K562 (cell line): ENCODE results near the gene LYVE1. TPM values are rescaled to one million over a fixed set of nuclear protein-coding genes. Genes with fewer than 3 reads are reported as not detected.

Experiments
- AFF4 ChIP-seq: sonication (generic); formaldehyde crosslinking; IDR thresholded peaks from 2 replicates; pipeline ENCODE4 v1.8.0; 2023; ENCODE audit warnings: mild to moderate bottlenecking, missing genetic modification reagents
- ATF1 ChIP-seq, 2 experiments: fragments of 450-650 bp in 1 of 2; IDR thresholded peaks; 2 replicates each; pipeline ENCODE4 v1.6.1; 2016; ENCODE audit warnings: missing compliant biosample characterization in 1 of 2, missing genetic modification characterization in 1 of 2
- CBX1 ChIP-seq: sonication (generic); IDR thresholded peaks from 2 replicates; pipeline ENCODE4 v1.6.1; 2016; ENCODE audit warnings: antibody characterized with exemption, low read depth, mild to moderate bottlenecking
- CBX3 ChIP-seq, 2 experiments: IDR thresholded peaks; 1 replicate in 1 of 2; 2 replicates in 1 of 2; pipeline ENCODE4 v1.6.1; 2012; ENCODE audit warnings: inconsistent platforms in 2 of 2, low read length in 2 of 2, borderline replicate concordance in 1 of 2, control low read depth in 1 of 2
- CCNT2 ChIP-seq: IDR thresholded peaks from 2 replicates; pipeline ENCODE4 v1.6.1; 2011; ENCODE audit warnings: borderline replicate concordance, low read depth, mild to moderate bottlenecking, moderate library complexity, mixed read lengths, low read length; ENCODE audit not compliant: insufficient read length; ENCODE audit errors: extremely low read depth
- GABPA ChIP-seq: fragments of 200-800 bp; sonication (Bioruptor generic); conservative IDR thresholded peaks from 2 replicates; pipeline ENCODE4 v1.6.1; 2016; ENCODE audit warnings: low read depth, missing genetic modification characterization, missing compliant biosample characterization
- GTF2A2 ChIP-seq: IDR thresholded peaks from 2 replicates; pipeline ENCODE4 v1.6.1; 2016; ENCODE audit warnings: mild to moderate bottlenecking, missing genetic modification characterization, missing compliant biosample characterization
- HCFC1 ChIP-seq: IDR thresholded peaks from 2 replicates; pipeline ENCODE4 v1.6.1; 2012; ENCODE audit warnings: low read depth, low read length, improper control_type of control experiment
- HEY1 ChIP-seq: fragments of 250-450 bp; sonication (Bioruptor Pico); IDR thresholded peaks from 2 replicates; pipeline ENCODE4 v1.5.0; 2020; ENCODE audit warnings: mild to moderate bottlenecking, moderate library complexity, borderline replicate concordance
- HNRNPK ChIP-seq: fragments of 200-400 bp; formaldehyde crosslinking; IDR thresholded peaks from one replicate; pipeline ENCODE4 v1.6.1; 2018; ENCODE audit warnings: mild to moderate bottlenecking, low read depth, low read length; ENCODE audit not compliant: poor library complexity, severe bottlenecking
- L3MBTL2 ChIP-seq: fragments of 450-650 bp; IDR thresholded peaks from 2 replicates; pipeline ENCODE4 v1.6.1; 2016; ENCODE audit warnings: mild to moderate bottlenecking, moderate library complexity
- NFRKB ChIP-seq: fragments of 450-650 bp; IDR thresholded peaks from 2 replicates; pipeline ENCODE4 v1.6.1; 2016; ENCODE audit warnings: low read depth
- NKRF ChIP-seq: fragments of 450-650 bp; IDR thresholded peaks from 2 replicates; pipeline ENCODE4 v1.6.1; 2016; ENCODE audit warnings: borderline replicate concordance
- RBM22 ChIP-seq: fragments of 200-400 bp; formaldehyde crosslinking; IDR thresholded peaks from 2 replicates; pipeline ENCODE4 v1.6.1; 2018; ENCODE audit warnings: low read length, low read depth; ENCODE audit not compliant: poor library complexity, severe bottlenecking
- RBM34 ChIP-seq: fragments of 200-400 bp; formaldehyde crosslinking; IDR thresholded peaks from 2 replicates; pipeline ENCODE4 v1.6.1; 2018; ENCODE audit warnings: low read length, borderline replicate concordance; ENCODE audit not compliant: insufficient read depth
- RBM39 ChIP-seq: fragments of 200-400 bp; formaldehyde crosslinking; optimal IDR thresholded peaks from 2 replicates; pipeline ENCODE3; 2018; ENCODE audit warnings: low read depth, low read length
- RUNX1 ChIP-seq: sonication (generic); IDR thresholded peaks from 2 replicates; pipeline ENCODE4 v1.6.1; 2016; ENCODE audit warnings: antibody characterized with exemption, low read depth
- SRF ChIP-seq, 2 experiments: fragments of 250-450, 450-650 bp in 1 of 2; sonication (Bioruptor Pico) in 1 of 2; sonication (generic) in 1 of 2; formaldehyde crosslinking; IDR thresholded peaks; 2 replicates each; pipeline versions ENCODE4 v1.5.0 to v1.5.1; 2020 to 2022; ENCODE audit warnings: mild to moderate bottlenecking in 1 of 2, missing genetic modification reagents in 1 of 2
- STAG1 ChIP-seq: sonication (generic); formaldehyde crosslinking; IDR thresholded peaks from 2 replicates; pipeline ENCODE4 v1.5.0; 2020; ENCODE audit warnings: missing genetic modification reagents, borderline replicate concordance
- TCF7L2 ChIP-seq: fragments of 150-350 bp; IDR thresholded peaks from 2 replicates; pipeline ENCODE4 v1.6.1; 2016; ENCODE audit warnings: low read depth, mild to moderate bottlenecking, low read length, moderate library complexity
- ZNF644 ChIP-seq: fragments of 200-800 bp; sonication (Bioruptor generic); IDR thresholded peaks from 2 replicates; pipeline ENCODE4 v1.6.1; 2016; ENCODE audit warnings: low read depth, missing genetic modification characterization, missing compliant biosample characterization
- ZZZ3 ChIP-seq: fragments of 450-650 bp; IDR thresholded peaks from 2 replicates; pipeline ENCODE4 v1.6.1; 2016; ENCODE audit warnings: antibody characterized with exemption, mild to moderate bottlenecking, moderate library complexity
- polyA plus RNA-seq, 8 experiments: library from polyadenylated mRNA; depleted of rRNA in 4 of 8; stranded (reverse) in 5 of 8; unstranded in 3 of 8; fragments of >200 nt; fragmentation: Nextera tagmentation in 2 of 8; fragmentation: Illumina TruSeq in 1 of 8; extraction: Ambion mirVana in 2 of 8; extraction: Trizol in 1 of 8; gene quantifications; 2 replicates each; pipeline versions ENCODE4 v1.2.1 to v1.2.3, GENCODE V29; 2011 to 2014; ENCODE audit warnings: inconsistent platforms in 1 of 8, missing spikeins in 1 of 8
- total RNA-seq, 7 experiments: library from RNA; depleted of rRNA in 6 of 7; stranded (reverse); fragments of >200 nt in 6 of 7; fragmentation: Illumina TruSeq in 2 of 7; extraction: Trizol in 2 of 7; gene quantifications; 2 replicates each; pipeline versions ENCODE4 v1.2.1 to v1.2.3, GENCODE V29; 2011 to 2021; ENCODE audit warnings: low replicate concordance in 1 of 7

LYVE1 gene
- total and polyA plus RNA-seq, 9 of the 15 experiments (the other 6 are each of a cell fraction or from before 2014, with no cell fraction given), result 0.06 to 1.1 (median 0.14) TPM; not detected in 1

GRCh38 chr11:10540915-10541560 is 27.4 kb downstream of the LYVE1 start, which contains the start of gene RNF141 (continued):
- TF ChIP-seq CBX3 (IDR thresholded peaks at IDR 0.05; ENCODE audit: borderline replicate concordance in 1 of 2, low read length in 2 of 2) (peak in 1 of 2 experiments; percentile 16; a peak in 1 of 3 replicates), RBM39 (no peak), RUNX1 (peak; percentile 39; the same call in 1 of the 2 replicates), SRF (CRISPR knock-in tag; IDR thresholded peaks at IDR 0.05) (peak in 1 of 2 experiments; percentile 26; a peak in 1 of 4 replicates), CBX1 (peak; percentile 60; the same call in 1 of the 2 replicates), AFF4 (CRISPR knock-in tag) (peak; percentile 68; the same call in 1 of the 2 replicates), HEY1 (CRISPR knock-in tag) (no peak), NFRKB (peak; percentile 48; the same call in 1 of the 2 replicates), HCFC1 (peak; percentile 82), RBM34 (no peak), GTF2A2 (tag) (no peak), RBM22 (peak; percentile 97), HNRNPK (no peak), L3MBTL2 (peak; percentile 73; the same call in 1 of the 2 replicates), ZNF644 (tag) (0 out of 2 replicates have a peak, but pooled peaks have one; percentile 62), CCNT2 (peak; percentile 89), GABPA (tag) (0 out of 2 replicates have a peak, but pooled peaks have one; percentile 23), NKRF (peak; percentile 80; the same call in 1 of the 2 replicates), STAG1 (CRISPR knock-in tag) (no peak), TCF7L2 (no peak), ATF1 (CRISPR knock-in tag; IDR thresholded peaks at IDR 0.05) (peak; percentile 91), ATF1 (tag; IDR thresholded peaks at IDR 0.05) (peak; percentile 98), ZZZ3 (no peak)
